Measurements from ENCODE around the gene LRRC4B. TPM values are rescaled to one million over a fixed set of nuclear protein-coding genes. Genes with fewer than 3 reads are reported as not detected.

The LRRC4B gene
- total RNA-seq, 1 experiment from 2014 or later: 3.8 TPM

DNA sequence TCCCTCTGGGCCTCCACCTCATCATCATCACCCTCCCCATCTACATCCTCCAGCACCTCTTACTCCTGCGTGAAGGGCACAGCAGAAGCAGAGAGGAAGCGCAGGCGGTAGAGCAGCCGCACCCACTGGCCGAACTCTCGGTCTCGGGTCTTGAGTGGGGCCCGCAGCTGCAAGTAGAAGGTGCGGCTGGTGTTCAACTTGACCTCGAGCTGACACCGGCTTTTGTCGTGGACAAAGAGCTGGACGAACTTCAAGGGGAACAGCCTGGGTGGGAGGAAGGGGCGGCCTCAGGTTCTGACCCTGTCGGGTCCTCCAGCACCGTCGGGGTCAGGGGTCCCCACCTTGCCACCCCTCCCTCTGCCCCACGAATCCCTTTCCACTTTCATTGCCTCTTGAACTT lies 100.7 kb downstream of the LRRC4B start:
- no peak overlapping the region for H3K4me2 ChIP-seq (ENCODE audit: insufficient read depth, insufficient read length, low read length)
- no peak overlapping the region for H3K4me3 Mint-ChIP-seq
- no peak overlapping the region for H2AK5ac ChIP-seq (ENCODE audit: insufficient read length, low read length)
- no peak overlapping the region for H3T11ph ChIP-seq (ENCODE audit: low read length)
- no peak overlapping the region for H2BK12ac ChIP-seq (ENCODE audit: insufficient read length, low read depth, low read length)
- H3K23me2 ChIP-seq (ENCODE audit: insufficient read length, low read depth, low read length, poor library complexity, severe bottlenecking): no peaks in the 10 kb centered on the region
- H4K91ac ChIP-seq (ENCODE audit: insufficient read length, low read depth, low read length): no peak overlapping the region
- no peaks in the 10 kb centered on the region for H3K27me3 ChIP-seq (ENCODE audit: insufficient read depth, low read length)
- H3K9me3 ChIP-seq (ENCODE audit: control insufficient read depth, low read depth, low read length): no peaks in the 10 kb centered on the region
- no peak overlapping the region for H3K56ac ChIP-seq (ENCODE audit: insufficient read length, low read depth, low read length)
- no peak overlapping the region for H2BK120ac ChIP-seq (ENCODE audit: low read depth, low read length, poor library complexity, severe bottlenecking)
- H3K18ac ChIP-seq (ENCODE audit: insufficient read length, low read depth, low read length): no peak overlapping the region
- H3K27ac Mint-ChIP-seq: peak overlapping the region in 1 of 3 experiments; percentile 19; a peak in 1 of 7 replicates
- H3K14ac ChIP-seq (ENCODE audit: insufficient read depth, low read length): no peak overlapping the region
- H3K4me1 Mint-ChIP-seq: peaks cover 7 to 8% of the 10 kb centered on the region in 2 experiments
- TF ChIP-seq, protein P1, sequence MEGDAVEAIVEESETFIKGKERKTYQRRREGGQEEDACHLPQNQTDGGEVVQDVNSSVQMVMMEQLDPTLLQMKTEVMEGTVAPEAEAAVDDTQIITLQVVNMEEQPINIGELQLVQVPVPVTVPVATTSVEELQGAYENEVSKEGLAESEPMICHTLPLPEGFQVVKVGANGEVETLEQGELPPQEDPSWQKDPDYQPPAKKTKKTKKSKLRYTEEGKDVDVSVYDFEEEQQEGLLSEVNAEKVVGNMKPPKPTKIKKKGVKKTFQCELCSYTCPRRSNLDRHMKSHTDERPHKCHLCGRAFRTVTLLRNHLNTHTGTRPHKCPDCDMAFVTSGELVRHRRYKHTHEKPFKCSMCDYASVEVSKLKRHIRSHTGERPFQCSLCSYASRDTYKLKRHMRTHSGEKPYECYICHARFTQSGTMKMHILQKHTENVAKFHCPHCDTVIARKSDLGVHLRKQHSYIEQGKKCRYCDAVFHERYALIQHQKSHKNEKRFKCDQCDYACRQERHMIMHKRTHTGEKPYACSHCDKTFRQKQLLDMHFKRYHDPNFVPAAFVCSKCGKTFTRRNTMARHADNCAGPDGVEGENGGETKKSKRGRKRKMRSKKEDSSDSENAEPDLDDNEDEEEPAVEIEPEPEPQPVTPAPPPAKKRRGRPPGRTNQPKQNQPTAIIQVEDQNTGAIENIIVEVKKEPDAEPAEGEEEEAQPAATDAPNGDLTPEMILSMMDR (conservative IDR thresholded peaks at IDR 0.05): no peak
- H3K79me2 ChIP-seq (ENCODE audit: insufficient read depth, low read length): no peaks in the 10 kb centered on the region
- no peak overlapping the region for H4K5ac ChIP-seq (ENCODE audit: insufficient read length, low read depth, low read length)
- H2BK5ac ChIP-seq (ENCODE audit: insufficient read length, low read length): no peak overlapping the region
- H3K4ac ChIP-seq (ENCODE audit: low read depth, low read length): no peak overlapping the region
- H4K20me1 ChIP-seq (ENCODE audit: control insufficient read depth, insufficient read depth, insufficient read length): no peaks in the 10 kb centered on the region
- H3K27ac ChIP-seq (ENCODE audit: insufficient read length, low read depth, low read length): no peak overlapping the region
- DNase-seq: no peak
- no peaks in the 10 kb centered on the region for H3K79me1 ChIP-seq (ENCODE audit: insufficient read depth, low read depth, low read length, poor library complexity, severe bottlenecking)
- H3K4me1 ChIP-seq (ENCODE audit: insufficient read depth, low read length): no peaks in the 10 kb centered on the region
- no peak overlapping the region for H3K23ac ChIP-seq (ENCODE audit: insufficient read length, low read depth, low read length)
- H3K36me3 Mint-ChIP-seq (ENCODE audit: insufficient read depth in 1 of 3, low read depth in 3 of 3): no peaks in the 10 kb centered on the region; a peak in 1 of 7 replicates
- no peak overlapping the region for H2BK15ac ChIP-seq (ENCODE audit: low read depth, low read length)
- H3K27me3 Mint-ChIP-seq (ENCODE audit: low read depth): peaks cover 9% of the 10 kb centered on the region
- H2AFZ ChIP-seq (ENCODE audit: low read length): no peak overlapping the region
- no peak overlapping the region for H3K9ac ChIP-seq (ENCODE audit: extremely low read depth, insufficient read length, low read length)
- no CpG with 5 or more reads among the region's 18 CpGs for WGBS (ENCODE audit: extremely low coverage, insufficient read length, low lambda C conversion rate)
- H4K8ac ChIP-seq (replicated peaks; ENCODE audit: insufficient read length, low read depth, low read length): no peak overlapping the region
- no peaks in the 10 kb centered on the region for H3K9me3 Mint-ChIP-seq
- H2BK20ac ChIP-seq (ENCODE audit: low read depth, low read length, poor library complexity, severe bottlenecking): no peak overlapping the region

Other genes starting within 250 kb of the LRRC4B start
- 15.2 and 17.3 TPM in 2 replicates for gene KCNC3, start 239.1 kb downstream of the LRRC4B start, total RNA-seq (2021)
- gene NAPSA, start 202.8 kb downstream of the LRRC4B start, total RNA-seq (2021): 0.33 and 0.44 TPM in 2 replicates
- 33.2 and 35.8 TPM in 2 replicates for gene NR1H2, start 192.0 kb downstream of the LRRC4B start, total RNA-seq (2021)
- 165 and 178 TPM in 2 replicates for gene POLD1, start 184.1 kb downstream of the LRRC4B start, total RNA-seq (2021)
- gene SPIB, start 149.5 kb downstream of the LRRC4B start, total RNA-seq (2021): 30.2 and 33.3 TPM in 2 replicates
- 3.8 and 4.9 TPM in 2 replicates for gene MYBPC2, start 135.5 kb downstream of the LRRC4B start, total RNA-seq (2021)
- 109 and 110 TPM in 2 replicates for gene EMC10, start 91.9 kb downstream of the LRRC4B start, total RNA-seq (2021)
- gene GARIN5A, start 91.6 kb downstream of the LRRC4B start, total RNA-seq (2021): 9.5 and 10.5 TPM in 2 replicates
- gene JOSD2, start 57.2 kb downstream of the LRRC4B start, total RNA-seq (2021): 5.0 and 5.4 TPM in 2 replicates
- not detected in 2 replicates for gene ASPDH, start 54.5 kb downstream of the LRRC4B start, total RNA-seq (2021)
- gene SYT3, start 71.4 kb upstream of the LRRC4B start, total RNA-seq (2021): 2.8 and 3.1 TPM in 2 replicates
- gene C19orf81, start 81.0 kb upstream of the LRRC4B start, total RNA-seq (2021): 9.6 and 11.0 TPM in 2 replicates
- gene SHANK1, start 151.4 kb upstream of the LRRC4B start, total RNA-seq (2021): 1.4 and 1.7 TPM in 2 replicates
- gene CLEC11A, start 154.9 kb upstream of the LRRC4B start, total RNA-seq (2021): 3.8 and 3.9 TPM in 2 replicates
- not detected in 2 replicates for gene GPR32, start 202.0 kb upstream of the LRRC4B start, total RNA-seq (2021)
- gene ACP4, start 222.0 kb upstream of the LRRC4B start, total RNA-seq (2021): not detected in 2 replicates